Panc1 (cell line): ENCODE results near the gene CPPED1. TPM values are rescaled to one million over a fixed set of nuclear protein-coding genes. Genes with fewer than 3 reads are reported as not detected.

Experiments
- ATAC-seq: fragments of 200-7000 bp; cut with Tn5 transposase; 2 replicates; pipeline ENCODE4 v1.9.1; 2020; ENCODE audit warnings: mild to moderate bottlenecking, moderate library complexity
- BruUV-seq: library from RNA; stranded (reverse); fragments of 400-500 nt; replicated peaks from 2 replicates; lab custom pipeline; 2021; lab: Mats Ljungman, UMichigan
- CTCF ChIA-PET: fragments of 300-600 bp; sonication (Branson Sonifier 250); formaldehyde crosslinking; loops from one replicate; lab custom pipeline; 2022; ENCODE audit warnings: antibody characterized with exemption; lab: Charles Lee
- POLR2A ChIA-PET: fragments of 300-600 bp; sonication (Branson Sonifier 250); formaldehyde crosslinking; loops from one replicate; lab custom pipeline; 2022; ENCODE audit warnings: antibody characterized with exemption; lab: Charles Lee
- DNase-seq: peaks from one replicate; pipeline ENCODE4 v3.0.0-alpha.2; 2010; ENCODE audit warnings: low read depth, low spot score
- H3K27ac ChIP-seq: 2 replicates; pipeline ENCODE4 v1.5.1; 2011; ENCODE audit warnings: mild to moderate bottlenecking, low read length, inconsistent platforms
- H3K27me3 ChIP-seq: fragments of 200-500 bp; sonication (Bioruptor generic); 2 replicates; pipeline ENCODE4 v1.6.0; 2014; ENCODE audit warnings: low read length, inconsistent platforms; ENCODE audit not compliant: control insufficient read depth, insufficient read depth
- H3K36me3 ChIP-seq: fragments of 200-500 bp; sonication (Bioruptor generic); 2 replicates; pipeline ENCODE4 v1.5.1; 2014; ENCODE audit warnings: inconsistent platforms, mild to moderate bottlenecking, low read length, moderate library complexity; ENCODE audit not compliant: control insufficient read depth, insufficient read depth
- H3K4me1 ChIP-seq: 2 replicates; pipeline ENCODE4 v1.5.1; 2011; ENCODE audit warnings: inconsistent platforms, mild to moderate bottlenecking, low read length, moderate library complexity; ENCODE audit not compliant: control insufficient read depth, insufficient read depth
- H3K4me3 ChIP-seq, 2 experiments: 2 replicates each; pipeline ENCODE4 v1.5.1; 2011 to 2012; ENCODE audit warnings: low read depth in 2 of 2, low read length in 2 of 2, mild to moderate bottlenecking in 2 of 2, inconsistent platforms in 1 of 2, moderate library complexity in 1 of 2
- H3K9me3 ChIP-seq: fragments of 200-500 bp; sonication (Bioruptor generic); 2 replicates; pipeline ENCODE4 v1.5.1; 2014; ENCODE audit warnings: low read depth, mild to moderate bottlenecking, inconsistent platforms, low read length, moderate library complexity; ENCODE audit not compliant: control insufficient read depth, insufficient read depth
- POLR2AphosphoS5 ChIP-seq: IDR thresholded peaks from 2 replicates; pipeline ENCODE4 v1.6.1; 2012; ENCODE audit warnings: mild to moderate bottlenecking, low read depth, low read length, moderate library complexity
- REST ChIP-seq, 2 experiments: IDR thresholded peaks; 2 replicates each; pipeline ENCODE4 v1.6.1; 2011 to 2012; ENCODE audit warnings: low read depth in 2 of 2, control low read depth in 1 of 2, low read length in 1 of 2, mild to moderate bottlenecking in 1 of 2, moderate library complexity in 1 of 2; ENCODE audit not compliant: insufficient read depth in 1 of 2
- SIN3A ChIP-seq: IDR thresholded peaks from 2 replicates; pipeline ENCODE4 v1.6.1; 2012; ENCODE audit warnings: low read depth, mild to moderate bottlenecking, low read length, moderate library complexity, borderline replicate concordance; ENCODE audit not compliant: insufficient read depth
- TCF7L2 ChIP-seq: IDR thresholded peaks from 2 replicates; pipeline ENCODE4 v1.6.1; 2011; ENCODE audit warnings: mild to moderate bottlenecking, low read depth, low read length, inconsistent platforms
- in situ Hi-C: cut with HindIII; loops from 2 replicates; pipeline ENCODE4 v1.10.0; 2016; ENCODE audit warnings: low sequenced_read_pairs, low pct_unique_long_range_greater_than_20kb
- intact Hi-C: fragments of 100-400 bp; cut with micrococcal nuclease; formaldehyde crosslinking; loops from one replicate; pipeline ENCODE4 v1.10.0; 2022; ENCODE audit not compliant: unreplicated experiment
- total RNA-seq: library from RNA; stranded (reverse); gene quantifications from one replicate; pipeline ENCODE4 v1.2.1, GENCODE V29; 2021; ENCODE audit not compliant: unreplicated experiment
- TF ChIP-seq, protein P1 (sequence below): fragments of 450-650 bp; IDR thresholded peaks from 2 replicates; pipeline ENCODE4 v1.5.1; 2017; ENCODE audit warnings: mild to moderate bottlenecking

The CPPED1 gene
- total RNA-seq, 1 experiment from 2014 or later: 12.5 TPM

- ChIA-PET POLR2A (no interaction called here), CTCF (no interaction called here)
- no peaks in the 10 kb centered on the region for H3K4me1 ChIP-seq
- no peaks in the 10 kb centered on the region for H3K9me3 ChIP-seq
- ATAC-seq: no peak
- intact Hi-C loops: no loop called here
- no peaks in the 10 kb centered on the region for H3K27me3 ChIP-seq
- H3K27ac ChIP-seq: no peak overlapping the region
- no TSS peak for BruUV-seq
- H3K4me3 ChIP-seq: no peak overlapping the region
- TF ChIP-seq SIN3A: no peak
- no peak for TF ChIP-seq TCF7L2
- TF ChIP-seq, protein P1, sequence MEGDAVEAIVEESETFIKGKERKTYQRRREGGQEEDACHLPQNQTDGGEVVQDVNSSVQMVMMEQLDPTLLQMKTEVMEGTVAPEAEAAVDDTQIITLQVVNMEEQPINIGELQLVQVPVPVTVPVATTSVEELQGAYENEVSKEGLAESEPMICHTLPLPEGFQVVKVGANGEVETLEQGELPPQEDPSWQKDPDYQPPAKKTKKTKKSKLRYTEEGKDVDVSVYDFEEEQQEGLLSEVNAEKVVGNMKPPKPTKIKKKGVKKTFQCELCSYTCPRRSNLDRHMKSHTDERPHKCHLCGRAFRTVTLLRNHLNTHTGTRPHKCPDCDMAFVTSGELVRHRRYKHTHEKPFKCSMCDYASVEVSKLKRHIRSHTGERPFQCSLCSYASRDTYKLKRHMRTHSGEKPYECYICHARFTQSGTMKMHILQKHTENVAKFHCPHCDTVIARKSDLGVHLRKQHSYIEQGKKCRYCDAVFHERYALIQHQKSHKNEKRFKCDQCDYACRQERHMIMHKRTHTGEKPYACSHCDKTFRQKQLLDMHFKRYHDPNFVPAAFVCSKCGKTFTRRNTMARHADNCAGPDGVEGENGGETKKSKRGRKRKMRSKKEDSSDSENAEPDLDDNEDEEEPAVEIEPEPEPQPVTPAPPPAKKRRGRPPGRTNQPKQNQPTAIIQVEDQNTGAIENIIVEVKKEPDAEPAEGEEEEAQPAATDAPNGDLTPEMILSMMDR: no peak
- no peak for TF ChIP-seq POLR2AphosphoS5
- no peak for TF ChIP-seq REST (IDR thresholded peaks at IDR 0.05; ENCODE audit: insufficient read depth in 1 of 2, low read depth in 2 of 2, low read length in 1 of 2)
- H3K36me3 ChIP-seq: no peaks in the 10 kb centered on the region
- no peak for DNase-seq
- in situ Hi-C loops: no loop called here
These were observed 185.2 kb downstream of the CPPED1 start for GRCh38 chr16:12618515-12618914.

- H3K4me1 ChIP-seq: no peaks in the 10 kb centered on the region
- POLR2A ChIA-PET: no interaction called here
- H3K27me3 ChIP-seq: no peaks in the 10 kb centered on the region
- intact Hi-C loops (no loop called here), in situ Hi-C loops (no loop called here)
- TF ChIP-seq SIN3A (no peak), REST (IDR thresholded peaks at IDR 0.05; ENCODE audit: insufficient read depth in 1 of 2, low read depth in 2 of 2, low read length in 1 of 2) (no peak), POLR2AphosphoS5 (no peak), TCF7L2 (no peak)
- TF ChIP-seq, protein P1: no peak
- no peaks in the 10 kb centered on the region for H3K9me3 ChIP-seq
- no peak for ATAC-seq
- CTCF ChIA-PET: no interaction called here
- no peak overlapping the region for H3K4me3 ChIP-seq
- H3K27ac ChIP-seq: no peak overlapping the region
- no peaks in the 10 kb centered on the region for H3K36me3 ChIP-seq
- no TSS peak for BruUV-seq
- DNase-seq: no peak
These were observed 186.3 kb downstream of the CPPED1 start for GRCh38 chr16:12617401-12617819.
